ENCODE measurements around the gene SEMA3B.

Gene SEMA3B

GRCh38 chr3:50317300-50317699 lies 48.4 kb downstream of the SEMA3B start:
- POLR2A ChIA-PET, result interaction anchor here (1.0 to 3.6 kb wide), 5 partner anchors 11 to 53 kb away, joined by 3 to 12 read pairs (median 11); partner anchors contain the start of genes HYAL3, IFRD2, NAA80 and TUSC2
- Histone ChIP-seq H3K4me3 (ENCODE audit: low read depth, low read length) (no peak overlapping the region), H3K4me1 (ENCODE audit: control insufficient read depth, insufficient read depth, low read length) (peaks cover 7% of the 10 kb centered on the region; the same call in 1 of the 2 replicates), H3K27ac (ENCODE audit: extremely low read depth, low read depth, low read length) (no peak overlapping the region), H3K9me3 (ENCODE audit: control insufficient read depth, insufficient read depth, low read depth, low read length) (no peaks in the 10 kb centered on the region), H3K36me3 (ENCODE audit: control insufficient read depth in 2 of 2, insufficient read depth in 1 of 2, low read length in 2 of 2) (peaks cover 0 to 38% of the 10 kb centered on the region in 2 experiments; a peak in 1 of 3 replicates)
- 0 out of 2 replicates have a peak, but pooled peaks have one; percentile 36 for TF ChIP-seq ZBTB48 (tag by site-specific recombination; IDR thresholded peaks at IDR 0.05)
- no peak for TF ChIP-seq ZEB2 (tag by site-specific recombination; IDR thresholded peaks at IDR 0.05)
- TF ChIP-seq SP7 (tag by site-specific recombination; IDR thresholded peaks at IDR 0.05), result no peak
- CTCF ChIA-PET, result interaction anchor here (0.6 to 1.0 kb wide), 2 partner anchors 18 to 26 kb away, joined by 3 to 7 read pairs; partner anchors contain the start of genes HYAL3 and NAA80

- Histone ChIP-seq H3K4me1 (ENCODE audit: control insufficient read depth, insufficient read depth, low read length) (peaks cover 7% of the 10 kb centered on the region; the same call in 1 of the 2 replicates), H3K27ac (ENCODE audit: extremely low read depth, low read depth, low read length) (no peak overlapping the region), H3K9me3 (ENCODE audit: control insufficient read depth, insufficient read depth, low read depth, low read length) (no peaks in the 10 kb centered on the region), H3K4me3 (ENCODE audit: low read depth, low read length) (no peak overlapping the region), H3K36me3 (ENCODE audit: control insufficient read depth in 2 of 2, insufficient read depth in 1 of 2, low read length in 2 of 2) (peaks cover 0 to 38% of the 10 kb centered on the region in 2 experiments; a peak in 1 of 3 replicates)
- ChIA-PET POLR2A (interaction anchor here (1.6 to 3.6 kb wide), 4 partner anchors 10 to 26 kb away, joined by 8 to 12 read pairs (median 12); partner anchors contain the start of genes HYAL3, IFRD2, NAA80 and TUSC2), CTCF (interaction anchor here (0.6 to 1.2 kb wide), 2 partner anchors 27 to 44 kb away, joined by 3 read pairs; no protein-coding TSS in a partner anchor)
- TF ChIP-seq GLIS1 (tag by site-specific recombination; IDR thresholded peaks at IDR 0.05) (0 out of 2 replicates have a peak, but pooled peaks have one; percentile 5), ZNF596 (tag by site-specific recombination; IDR thresholded peaks at IDR 0.05) (no peak)
Observed at GRCh38 chr3:50318163-50318562, 49.2 kb downstream of the SEMA3B start.

- Histone ChIP-seq H3K9me3 (ENCODE audit: control insufficient read depth, insufficient read depth, low read depth, low read length) (no peaks in the 10 kb centered on the region), H3K4me3 (ENCODE audit: low read depth, low read length) (no peak overlapping the region), H3K36me3 (ENCODE audit: control insufficient read depth in 2 of 2, insufficient read depth in 1 of 2, low read length in 2 of 2) (peaks cover 0 to 41% of the 10 kb centered on the region in 2 experiments; a peak in 1 of 3 replicates), H3K4me1 (ENCODE audit: control insufficient read depth, insufficient read depth, low read length) (peaks cover 7% of the 10 kb centered on the region; the same call in 1 of the 2 replicates), H3K27ac (ENCODE audit: extremely low read depth, low read depth, low read length) (no peak overlapping the region)
- ChIA-PET CTCF (interaction anchor here (0.6 to 1.2 kb wide), 2 partner anchors 44 to 779 kb away, joined by 3 read pairs; no protein-coding TSS in a partner anchor), POLR2A (interaction anchor here (2.7 to 3.6 kb wide), 2 partner anchors 18 to 27 kb away, joined by 12 read pairs; partner anchors contain the start of gene IFRD2)
- TF ChIP-seq ZNF530 (tag by site-specific recombination; IDR thresholded peaks at IDR 0.05; ENCODE audit: low read depth) (no peak), ZNF555 (tag by site-specific recombination; conservative IDR thresholded peaks at IDR 0.05) (no peak), ZNF10 (tag by site-specific recombination; IDR thresholded peaks at IDR 0.05) (no peak), ZNF529 (tag by site-specific recombination; IDR thresholded peaks at IDR 0.05; ENCODE audit: insufficient replicate concordance) (no peak), ZNF398 (tag by site-specific recombination; IDR thresholded peaks at IDR 0.05) (no peak), ZSCAN23 (tag by site-specific recombination; IDR thresholded peaks at IDR 0.05) (no peak), ZNF449 (tag by site-specific recombination; IDR thresholded peaks at IDR 0.05) (no peak), YY1 (tag by site-specific recombination; IDR thresholded peaks at IDR 0.05) (no peak), ZNF274 (IDR thresholded peaks at IDR 0.05; ENCODE audit: low read length) (no peak), ZNF274 (tag by site-specific recombination; IDR thresholded peaks at IDR 0.05; ENCODE audit: borderline replicate concordance) (no peak)
Observed at GRCh38 chr3:50318615-50319014, 49.7 kb downstream of the SEMA3B start.
